COR-L47 (cell line): ENCODE results near the gene UBN1.
"Not testable (repeated sequence)": the region's sequence is repeated elsewhere in the genome, so short reads cannot be mapped to it uniquely, and the experiment has no call there.

Experiments
- DNase-seq: peaks from one replicate; lab custom pipeline; 2025; lab: John Stamatoyannopoulos, UW

The UBN1 gene

GRCh38 chr16:4904942-4905615 lies 57.8 kb downstream of the UBN1 start:
- DNase-seq = no peak

- no peak for DNase-seq
These were observed 61.6 kb downstream of the UBN1 start for GRCh38 chr16:4908854-4909401.

GRCh38 chr16:4909825-4910224 lies 62.5 kb downstream of the UBN1 start:
- no peak for DNase-seq

GRCh38 chr16:4910828-4911227 lies 63.5 kb downstream of the UBN1 start:
- no peak for DNase-seq

- DNase-seq = no peak
These were observed 64.7 kb downstream of the UBN1 start for GRCh38 chr16:4911970-4912386.

GRCh38 chr16:4913130-4913773 lies 66.0 kb downstream of the UBN1 start:
- no peak for DNase-seq

GRCh38 chr16:4913774-4914525 lies 66.7 kb downstream of the UBN1 start:
- DNase-seq = no peak

GRCh38 chr16:4914528-4915225 lies 67.4 kb downstream of the UBN1 start:
- no peak for DNase-seq

GRCh38 chr16:4915226-4915761 lies 68.0 kb downstream of the UBN1 start:
- DNase-seq = no peak

GRCh38 chr16:4917117-4917516 lies 69.8 kb downstream of the UBN1 start:
- DNase-seq = no peak

- DNase-seq = no peak
These were observed 71.5 kb downstream of the UBN1 start for GRCh38 chr16:4918781-4919251.

GRCh38 chr16:4920826-4921225 lies 73.5 kb downstream of the UBN1 start:
- no peak for DNase-seq

- DNase-seq = no peak
These were observed 75.6 kb downstream of the UBN1 start for GRCh38 chr16:4922721-4923342.

- no peak for DNase-seq
These were observed 76.6 kb downstream of the UBN1 start for GRCh38 chr16:4923853-4924252.

GRCh38 chr16:4924593-4925292 lies 77.5 kb downstream of the UBN1 start:
- DNase-seq = no peak

GRCh38 chr16:4925293-4925607 lies 78.0 kb downstream of the UBN1 start:
- DNase-seq = no peak

GRCh38 chr16:4925791-4926190 lies 78.5 kb downstream of the UBN1 start:
- no peak for DNase-seq

GRCh38 chr16:4926928-4927327 lies 79.6 kb downstream of the UBN1 start:
- no peak for DNase-seq

- no peak for DNase-seq
These were observed 80.4 kb downstream of the UBN1 start for GRCh38 chr16:4927661-4928060.

GRCh38 chr16:4928227-4928626 lies 80.9 kb downstream of the UBN1 start:
- DNase-seq = no peak

GRCh38 chr16:4929619-4930018 lies 82.3 kb downstream of the UBN1 start:
- not testable (repeated sequence) for DNase-seq
